ENCODE results near the gene SLC28A1.
A peak's percentile ranks its signal among the peaks of the same experiment; 100 is the strongest.

The SLC28A1 gene

GRCh38 chr15:84946772-84947489 lies 62.5 kb downstream of the SLC28A1 start:
- no peak for DNase-seq

GRCh38 chr15:84947947-84948830 lies 63.7 kb downstream of the SLC28A1 start:
- DNase-seq, result no peak

GRCh38 chr15:84949043-84949442 lies 64.6 kb downstream of the SLC28A1 start:
- DNase-seq, result no peak

GRCh38 chr15:84949845-84950569 lies 65.5 kb downstream of the SLC28A1 start:
- DNase-seq, result peak in 1 of 2 donors; percentile 46

DNA sequence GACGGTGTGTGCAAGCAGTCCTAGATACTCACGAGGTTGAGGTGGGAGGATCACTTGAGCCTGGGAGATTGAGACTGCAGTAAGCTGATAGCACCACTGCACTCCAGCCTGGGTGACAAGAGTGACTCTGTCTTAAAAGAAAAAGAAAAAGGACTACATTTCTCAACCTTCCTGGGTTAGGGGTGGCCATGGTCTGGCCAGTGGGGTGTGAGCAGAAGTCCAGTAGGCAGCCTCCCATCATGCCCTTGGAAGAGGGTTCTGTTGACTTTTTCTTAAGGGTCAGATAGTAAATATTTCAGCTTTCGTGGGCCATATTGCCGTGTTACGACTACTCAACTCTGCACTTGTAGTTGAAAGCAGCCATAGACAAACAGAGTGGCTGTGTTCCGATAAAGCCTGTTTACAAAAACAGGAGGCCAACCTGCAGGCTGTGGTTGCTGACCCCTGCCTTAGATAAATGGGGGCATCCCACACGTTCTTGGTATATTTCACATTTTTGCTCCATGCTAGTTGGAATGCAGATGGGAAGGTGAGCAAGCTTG lies 66.2 kb downstream of the SLC28A1 start:
- no peak for DNase-seq

GRCh38 chr15:84951736-84952135 lies 67.3 kb downstream of the SLC28A1 start:
- DNase-seq, result no peak

- no peak for DNase-seq
Observed at GRCh38 chr15:84953136-84953535, 68.7 kb downstream of the SLC28A1 start.

DNA sequence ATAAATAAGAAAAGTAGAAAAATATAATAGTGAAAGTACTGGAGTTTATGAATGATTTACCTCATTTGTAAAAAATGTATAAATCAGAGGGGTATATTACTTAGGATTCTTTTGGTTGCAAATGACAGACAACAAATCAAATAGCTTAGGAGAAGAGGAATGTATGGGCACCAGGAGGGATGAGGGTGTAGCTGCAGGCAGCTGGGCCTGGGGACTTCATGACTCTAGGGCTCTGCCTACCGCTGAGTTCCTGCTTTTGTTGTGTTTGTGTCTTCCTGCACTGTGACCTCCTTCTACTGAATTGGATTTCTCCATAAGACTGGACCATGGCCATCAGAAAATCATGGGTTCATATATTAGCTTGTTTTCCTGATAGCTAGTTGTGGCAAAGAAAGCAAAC lies 69.3 kb downstream of the SLC28A1 start:
- no peak for DNase-seq

GRCh38 chr15:84955089-84955848 lies 70.8 kb downstream of the SLC28A1 start:
- peak; percentile 57 to 75 for DNase-seq

DNA sequence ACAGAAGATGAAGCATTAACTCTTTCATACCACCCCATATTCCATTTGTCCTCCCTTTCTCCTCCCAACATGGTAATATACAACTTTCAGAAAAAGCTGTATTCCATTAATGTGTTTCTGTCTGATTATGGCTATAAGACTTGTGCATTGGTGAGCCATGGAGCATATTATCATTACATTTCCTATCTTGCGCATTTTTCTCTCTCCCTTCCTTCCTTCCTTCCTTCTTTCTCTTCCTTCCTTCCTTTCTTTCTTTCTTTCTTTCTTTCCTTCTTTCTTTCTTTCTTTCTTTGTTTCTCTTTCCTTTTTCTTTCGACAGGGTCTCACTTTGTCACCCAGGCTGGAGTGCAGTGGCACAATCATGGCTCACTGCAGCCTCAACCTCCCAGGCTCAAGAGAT lies 71.7 kb downstream of the SLC28A1 start:
- no peak for DNase-seq

GRCh38 chr15:84960391-84961113 lies 76.1 kb downstream of the SLC28A1 start:
- DNase-seq, result no peak

- no peak for DNase-seq
Observed at GRCh38 chr15:84961114-84961452, 76.6 kb downstream of the SLC28A1 start.

DNA sequence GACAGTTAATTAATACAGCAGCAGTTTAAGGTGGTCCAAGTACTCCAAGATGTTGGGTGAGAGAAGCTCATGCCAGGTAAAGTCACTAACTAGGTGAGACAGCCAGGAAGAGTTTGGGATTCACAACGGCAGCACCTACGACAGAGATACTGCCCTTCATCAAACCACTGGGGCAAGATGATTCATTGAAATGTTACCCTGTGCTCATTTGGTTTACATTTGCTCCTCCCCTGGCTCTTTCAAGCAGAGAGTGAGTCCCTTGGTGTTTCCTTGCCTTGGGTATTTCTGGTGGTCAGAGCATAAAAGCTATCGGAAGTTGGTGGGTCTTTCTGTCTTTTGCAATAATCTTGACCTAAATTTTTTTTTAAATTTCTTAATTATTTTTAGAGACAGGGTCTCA lies 77.2 kb downstream of the SLC28A1 start:
- no peak for DNase-seq

GRCh38 chr15:84962955-84963354 lies 78.5 kb downstream of the SLC28A1 start:
- no peak for DNase-seq

DNA sequence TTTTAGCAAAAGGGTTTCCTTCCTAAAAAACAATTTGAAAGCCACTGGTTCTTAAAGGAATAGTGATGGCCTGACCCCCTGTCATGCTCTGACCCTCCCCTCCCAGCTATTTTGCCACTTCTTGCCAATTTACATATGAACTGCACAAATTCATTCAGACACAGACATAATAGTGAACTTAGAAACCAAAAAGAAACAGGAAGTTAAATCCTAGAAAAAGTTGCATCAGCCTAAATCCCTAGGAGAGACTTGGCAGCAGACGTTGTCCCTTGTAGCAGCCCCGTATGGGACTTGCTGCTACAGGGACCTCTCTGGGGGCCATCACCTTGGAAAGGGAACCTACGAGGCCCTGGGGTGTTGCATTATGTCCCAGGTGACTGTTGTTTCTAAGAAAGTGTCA lies 82.9 kb downstream of the SLC28A1 start:
- no peak for DNase-seq

GRCh38 chr15:84968301-84968700 lies 83.8 kb downstream of the SLC28A1 start:
- no peak for DNase-seq

- peak; percentile 14 to 52 for DNase-seq
Observed at GRCh38 chr15:84969257-84969656, 84.8 kb downstream of the SLC28A1 start.

DNA sequence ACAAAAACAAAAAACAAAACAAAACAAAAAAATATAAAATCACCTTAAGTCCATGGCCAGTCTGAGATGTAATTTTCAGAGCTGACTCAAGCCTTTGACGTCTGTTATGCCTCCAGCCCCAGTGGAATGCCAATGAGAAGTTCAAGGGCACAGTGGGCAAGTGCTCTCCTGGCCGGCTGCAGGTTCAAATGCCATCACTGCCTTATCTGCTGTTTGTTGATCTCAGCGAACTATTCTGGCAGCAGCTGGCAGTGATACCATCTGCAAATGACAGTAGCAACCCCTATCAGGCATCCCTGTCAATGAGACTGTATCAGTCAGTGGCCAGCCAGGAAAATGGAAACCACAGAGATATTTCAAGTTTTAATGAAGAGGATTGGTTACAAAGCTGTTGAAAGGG lies 86.4 kb downstream of the SLC28A1 start:
- DNase-seq, result no peak

DNA sequence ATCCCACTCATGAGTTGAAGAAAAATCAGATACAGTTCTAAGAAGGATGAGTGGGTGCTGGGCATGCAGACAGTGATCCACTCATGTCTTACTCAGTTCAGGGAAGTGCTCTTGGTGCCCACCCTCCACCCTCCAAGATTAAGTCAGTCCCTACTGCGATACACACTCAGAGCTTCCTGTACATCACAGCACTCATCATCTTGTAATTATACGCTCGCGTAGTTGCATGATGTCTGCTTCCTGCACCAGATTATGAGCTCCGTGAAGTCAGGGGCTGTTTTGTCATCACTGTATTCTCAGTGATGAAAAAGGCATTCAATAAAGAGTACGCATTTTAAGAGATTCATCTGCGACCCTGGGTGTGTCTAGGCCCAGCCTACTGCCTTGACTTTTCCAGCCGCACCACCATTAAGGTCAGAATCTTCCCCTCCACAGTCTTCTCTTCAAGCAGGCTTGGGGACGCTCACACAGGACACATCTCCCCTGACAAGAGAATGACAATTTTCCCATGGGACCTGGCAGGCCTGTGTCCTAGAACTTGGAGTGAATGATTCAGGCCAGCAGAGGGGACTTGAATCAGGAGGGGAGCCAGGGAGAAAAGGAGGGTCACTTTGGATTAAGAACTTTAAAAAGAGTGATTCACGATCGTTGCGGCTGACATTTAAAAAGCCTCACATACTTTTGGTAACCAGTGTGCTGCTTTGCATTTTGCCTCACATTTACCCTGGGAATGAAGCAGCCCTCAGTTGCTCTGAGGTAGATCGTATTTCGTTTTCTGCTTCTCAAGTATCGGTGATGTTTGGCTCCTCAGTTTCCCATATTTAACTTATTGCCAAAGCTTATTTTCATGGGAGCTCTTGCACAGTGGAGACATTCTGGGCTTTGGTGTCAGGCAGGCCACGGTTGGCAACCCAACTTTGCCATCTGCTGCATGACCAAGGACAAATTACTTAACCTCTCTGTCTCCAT lies 89.3 kb downstream of the SLC28A1 start:
- DNase-seq, result no peak

DNA sequence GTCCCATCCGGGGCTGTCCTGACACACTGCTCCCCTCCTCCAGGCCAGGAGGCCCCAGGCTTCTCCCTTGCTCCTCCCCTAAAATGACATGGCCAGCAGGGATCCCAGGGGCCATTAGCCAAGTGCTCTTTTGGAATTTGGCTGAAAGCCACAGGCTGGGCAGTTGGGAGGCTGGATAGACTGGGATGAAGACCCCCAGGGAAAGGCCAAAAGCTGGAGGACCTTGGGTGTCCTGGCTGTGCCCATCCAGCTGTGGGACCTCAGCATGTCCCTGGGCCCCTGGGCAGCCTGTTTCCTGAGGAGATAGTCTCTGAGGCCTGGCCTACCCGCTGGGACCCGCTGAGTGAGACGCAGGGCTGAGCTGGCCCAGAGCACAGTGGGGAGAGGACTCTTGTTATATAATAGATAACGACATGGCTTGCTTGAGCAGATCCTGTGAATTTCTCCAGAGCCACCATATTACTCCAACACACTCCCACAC lies 91.4 kb downstream of the SLC28A1 start:
- DNase-seq, result no peak

Data from hippocampal formation (tissue), 2 donors.